Transverse colon (tissue), 4 donors: Measurements from ENCODE around the gene ASXL3. TPM values are rescaled to one million over a fixed set of nuclear protein-coding genes. Genes with fewer than 3 reads are reported as not detected.

Experiments
- DNase-seq: peaks from one replicate; pipeline ENCODE4 v3.0.0-alpha.2; 2019
- H3K27ac ChIP-seq, 4 donors: fragments of 200-600 bp; sonication (generic); 2 replicates each; pipeline ENCODE4 v1.5.1; 2016 to 2018; ENCODE audit warnings: inconsistent platforms in 4 of 4
- H3K27me3 ChIP-seq: fragments of 200-600 bp; sonication (generic); 2 replicates; pipeline ENCODE4 v1.5.1; 2017; ENCODE audit warnings: inconsistent platforms
- H3K36me3 ChIP-seq, 4 donors: fragments of 200-600 bp; sonication (generic); 2 replicates each; pipeline ENCODE4 v1.5.1; 2017 to 2019; ENCODE audit warnings: inconsistent platforms in 4 of 4
- H3K4me1 ChIP-seq, 4 donors: fragments of 200-600 bp; sonication (generic); 2 replicates each; pipeline ENCODE4 v1.5.1; 2017 to 2020; ENCODE audit warnings: inconsistent platforms in 4 of 4
- H3K4me3 ChIP-seq, 4 donors: fragments of 200-600 bp; sonication (generic); 1 replicate in 1 of 4; 2 replicates in 3 of 4; pipeline versions ENCODE4 v1.5.1 to v1.6.1; 2017 to 2019; ENCODE audit warnings: inconsistent platforms in 4 of 4
- H3K9me3 ChIP-seq, 2 donors: fragments of 200-600 bp; sonication (generic); 2 replicates each; pipeline ENCODE4 v1.5.1; 2017 to 2019; ENCODE audit warnings: inconsistent platforms in 2 of 2
- EP300 ChIP-seq: sonication (generic); formaldehyde crosslinking; IDR thresholded peaks from one replicate; pipeline ENCODE4 v1.6.1; 2017; ENCODE audit warnings: antibody characterized with exemption, low read depth
- POLR2A ChIP-seq: fragments of 450-650 bp; IDR thresholded peaks from one replicate; pipeline ENCODE4 v1.6.1; 2016; ENCODE audit warnings: antibody characterized with exemption, mild to moderate bottlenecking, moderate library complexity
- POLR2AphosphoS5 ChIP-seq, 3 donors: sonication (generic); formaldehyde crosslinking; IDR thresholded peaks; one replicate each; pipeline ENCODE4 v1.6.1; 2016; ENCODE audit warnings: antibody characterized with exemption in 3 of 3
- WGBS, 2 donors: methylation state at CpG; one replicate each; pipeline ENCODE4 v1.1.5; 2018; ENCODE audit warnings: low coverage in 1 of 2; 5-methylcytosine and 5-hydroxymethylcytosine counted together
- in situ Hi-C, 4 donors: fragments of 200-750 bp; cut with MboI; loops; one replicate each; pipeline versions ENCODE4 v1.15.0 to v1.15.1; 2017; ENCODE audit warnings: low sequenced_read_pairs in 3 of 4, low pct_ligation_motif_present in 1 of 4, low pct_unique_long_range_greater_than_20kb in 1 of 4
- intact Hi-C: fragments of 100-400 bp; cut with DNase I; formaldehyde crosslinking; loops from one replicate; pipeline ENCODE4 v1.15.1; 2023; ENCODE audit warnings: low total_unique reads
- total RNA-seq, 4 donors: library from RNA; depleted of rRNA; stranded (reverse); fragments of >200 nt; gene quantifications; one replicate each; pipeline ENCODE4 v1.1.0, GENCODE V29; 2016
- TF ChIP-seq, protein P1 (sequence below), 5 experiments: fragments of 200-600 bp in 3 of 5; fragments of 450-650 bp in 2 of 5; sonication (generic) in 3 of 5; IDR thresholded peaks; 1 replicate in 2 of 5; 2 replicates in 3 of 5; pipeline ENCODE4 v1.5.1; 2016 to 2017; ENCODE audit warnings: antibody characterized with exemption in 5 of 5, inconsistent platforms in 3 of 5, mild to moderate bottlenecking in 2 of 5, moderate library complexity in 1 of 5

Gene ASXL3
- total RNA-seq, 4 donors from 2014 or later = 0.75 to 3.0 (median 1.7) TPM

DNA sequence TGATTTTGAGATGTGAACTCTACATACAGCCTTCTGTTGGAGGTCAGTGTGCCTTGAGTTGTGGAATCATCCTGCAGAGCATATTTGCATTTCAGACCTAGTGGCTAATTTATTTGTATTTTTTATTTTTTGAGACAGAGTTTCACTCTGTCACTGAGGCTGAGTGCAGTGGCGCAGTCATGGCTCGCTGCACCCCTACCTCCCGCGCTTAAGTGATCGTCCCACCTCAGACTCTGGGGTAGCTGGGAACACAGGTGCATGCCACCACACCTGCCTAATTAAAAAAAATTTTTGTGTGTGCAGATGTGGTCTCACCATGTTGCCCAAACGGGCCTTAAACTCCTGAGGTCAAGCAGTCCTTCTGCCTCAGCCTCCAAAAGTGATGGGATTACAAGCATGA lies 104.4 kb downstream of the ASXL3 start:
- in situ Hi-C loops (no loop called here), intact Hi-C loops (no loop called here)
- H3K4me1 ChIP-seq = no peaks in the 10 kb centered on the region
- H3K27ac ChIP-seq = no peak overlapping the region
- no peaks in the 10 kb centered on the region for H3K9me3 ChIP-seq
- no peaks in the 10 kb centered on the region for H3K27me3 ChIP-seq
- TF ChIP-seq POLR2A (no peak), POLR2AphosphoS5 (IDR thresholded peaks at IDR 0.05) (no peak), EP300 (no peak)
- TF ChIP-seq, protein P1, sequence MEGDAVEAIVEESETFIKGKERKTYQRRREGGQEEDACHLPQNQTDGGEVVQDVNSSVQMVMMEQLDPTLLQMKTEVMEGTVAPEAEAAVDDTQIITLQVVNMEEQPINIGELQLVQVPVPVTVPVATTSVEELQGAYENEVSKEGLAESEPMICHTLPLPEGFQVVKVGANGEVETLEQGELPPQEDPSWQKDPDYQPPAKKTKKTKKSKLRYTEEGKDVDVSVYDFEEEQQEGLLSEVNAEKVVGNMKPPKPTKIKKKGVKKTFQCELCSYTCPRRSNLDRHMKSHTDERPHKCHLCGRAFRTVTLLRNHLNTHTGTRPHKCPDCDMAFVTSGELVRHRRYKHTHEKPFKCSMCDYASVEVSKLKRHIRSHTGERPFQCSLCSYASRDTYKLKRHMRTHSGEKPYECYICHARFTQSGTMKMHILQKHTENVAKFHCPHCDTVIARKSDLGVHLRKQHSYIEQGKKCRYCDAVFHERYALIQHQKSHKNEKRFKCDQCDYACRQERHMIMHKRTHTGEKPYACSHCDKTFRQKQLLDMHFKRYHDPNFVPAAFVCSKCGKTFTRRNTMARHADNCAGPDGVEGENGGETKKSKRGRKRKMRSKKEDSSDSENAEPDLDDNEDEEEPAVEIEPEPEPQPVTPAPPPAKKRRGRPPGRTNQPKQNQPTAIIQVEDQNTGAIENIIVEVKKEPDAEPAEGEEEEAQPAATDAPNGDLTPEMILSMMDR (IDR thresholded peaks at IDR 0.05) = no peak
- no peak overlapping the region for H3K4me3 ChIP-seq
- 90 to 93% methylated on average over 3 to 6 of the region's 6 CpGs for WGBS, 2 donors
- no peaks in the 10 kb centered on the region for H3K36me3 ChIP-seq
- DNase-seq = no peak

DNA sequence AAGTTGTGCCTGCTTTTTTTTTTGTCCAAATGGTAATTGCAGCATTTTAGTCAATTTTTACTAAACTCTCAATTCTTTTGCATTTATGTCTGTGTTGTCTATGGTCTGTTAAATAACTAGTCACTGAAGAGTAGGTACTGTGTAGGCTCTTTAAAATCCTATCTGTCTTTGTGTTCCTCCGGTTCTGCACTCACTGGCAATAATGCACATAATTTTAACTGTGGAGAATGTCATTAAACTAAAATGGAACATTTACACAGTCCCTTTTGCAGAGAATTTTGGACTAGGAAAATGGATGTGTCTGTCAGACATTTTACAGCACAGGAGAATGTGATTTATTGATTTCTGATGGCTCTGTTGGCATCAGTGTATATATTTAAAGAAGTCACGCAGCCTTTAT lies 116.6 kb downstream of the ASXL3 start:
- TF ChIP-seq, protein P1 (IDR thresholded peaks at IDR 0.05) = no peak
- no peak for TF ChIP-seq EP300
- no peak for TF ChIP-seq POLR2A
- TF ChIP-seq POLR2AphosphoS5 (IDR thresholded peaks at IDR 0.05) = no peak
- Histone ChIP-seq H3K4me3 (no peak overlapping the region), H3K36me3 (no peaks in the 10 kb centered on the region), H3K27ac (no peak overlapping the region), H3K27me3 (no peaks in the 10 kb centered on the region), H3K9me3 (no peaks in the 10 kb centered on the region), H3K4me1 (no peaks in the 10 kb centered on the region)
- in situ Hi-C loops = no loop called here
- DNase-seq = no peak
- WGBS, 2 donors = 84 to 86% methylated on average over 2 of the region's 2 CpGs
- intact Hi-C loops = no loop called here

DNA sequence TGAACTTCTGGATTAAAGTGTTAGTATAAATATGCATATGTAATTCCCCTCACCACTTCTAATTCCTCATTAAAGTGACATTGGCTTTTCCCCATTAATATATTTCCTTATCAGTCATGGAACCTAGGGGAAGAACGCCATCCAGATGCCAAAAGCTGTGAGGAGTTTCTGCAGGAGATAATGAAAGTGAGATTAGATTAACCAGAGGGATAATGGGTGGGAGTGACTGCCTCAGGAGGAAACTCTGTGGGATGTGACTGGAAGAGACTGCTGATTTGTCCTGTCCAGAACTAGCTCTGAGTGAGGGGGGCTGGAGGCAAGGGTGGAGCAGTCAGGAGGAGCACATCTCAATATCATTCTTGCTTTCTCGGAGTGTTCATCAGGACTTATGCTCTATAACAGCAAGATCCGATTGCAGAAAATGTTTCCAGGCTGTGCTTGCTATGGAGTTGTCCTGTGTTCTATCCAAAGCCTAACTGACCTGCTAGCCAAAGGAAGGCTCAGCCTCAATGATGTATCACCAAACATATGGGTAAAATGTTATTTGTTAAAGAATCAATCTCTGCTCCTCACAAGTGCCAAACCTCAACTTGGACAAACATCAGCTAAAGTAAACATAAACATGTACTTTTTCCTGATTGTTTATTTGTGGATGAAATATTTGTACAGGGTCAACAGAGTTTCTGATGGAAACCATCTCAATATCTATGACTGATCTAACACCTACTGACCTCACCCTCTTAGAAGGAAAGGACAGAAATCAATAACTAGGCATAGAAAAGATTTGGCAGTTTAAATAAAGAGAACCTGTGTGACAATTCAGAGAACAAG lies 118.5 kb downstream of the ASXL3 start:
- 50 to 83% methylated on average over 1 to 3 of the region's 3 CpGs for WGBS, 2 donors
- Histone ChIP-seq H3K4me3 (no peak overlapping the region), H3K27ac (no peak overlapping the region), H3K36me3 (no peaks in the 10 kb centered on the region), H3K27me3 (no peaks in the 10 kb centered on the region), H3K9me3 (no peaks in the 10 kb centered on the region), H3K4me1 (no peaks in the 10 kb centered on the region)
- in situ Hi-C loops (no loop called here), intact Hi-C loops (no loop called here)
- TF ChIP-seq POLR2AphosphoS5 (IDR thresholded peaks at IDR 0.05) (no peak), EP300 (no peak), POLR2A (no peak)
- TF ChIP-seq, protein P1 (IDR thresholded peaks at IDR 0.05) = no peak
- no peak for DNase-seq

DNA sequence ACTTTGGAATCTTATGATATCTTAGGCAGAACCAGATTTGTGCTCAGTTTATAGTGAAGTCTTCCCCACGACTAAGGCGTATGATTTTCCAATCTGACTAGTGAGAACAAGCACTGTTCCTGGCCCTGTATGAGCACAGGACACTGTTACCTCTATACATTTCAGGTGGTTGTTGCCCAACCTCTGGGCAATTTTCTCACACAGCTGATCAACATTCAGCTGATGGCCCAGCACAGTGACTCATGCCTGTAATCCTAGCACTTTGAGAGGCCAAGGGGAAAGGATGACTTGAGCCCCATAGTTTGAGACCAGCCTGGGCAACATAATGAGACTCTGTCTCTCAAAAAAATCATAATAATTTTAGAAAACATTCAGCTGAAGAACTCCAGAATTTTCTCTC lies 119.5 kb downstream of the ASXL3 start:
- H3K27ac ChIP-seq = no peak overlapping the region
- no peak overlapping the region for H3K4me3 ChIP-seq
- 37 to 50% methylated on average over 2 of the region's 2 CpGs for WGBS, 2 donors
- H3K27me3 ChIP-seq = no peaks in the 10 kb centered on the region
- H3K36me3 ChIP-seq = no peaks in the 10 kb centered on the region
- intact Hi-C loops = no loop called here
- H3K4me1 ChIP-seq = no peaks in the 10 kb centered on the region
- H3K9me3 ChIP-seq = no peaks in the 10 kb centered on the region
- DNase-seq = no peak
- TF ChIP-seq EP300 = no peak
- TF ChIP-seq POLR2A = no peak
- TF ChIP-seq POLR2AphosphoS5 (IDR thresholded peaks at IDR 0.05) = no peak
- TF ChIP-seq, protein P1 (IDR thresholded peaks at IDR 0.05) = no peak
- in situ Hi-C loops = no loop called here
